ENCODE results near the gene EIF4E2. TPM values are rescaled to one million over a fixed set of nuclear protein-coding genes. Genes with fewer than 3 reads are reported as not detected.

Gene EIF4E2
- total RNA-seq, 1 experiment from 2014 or later = 69.6 TPM

DNA sequence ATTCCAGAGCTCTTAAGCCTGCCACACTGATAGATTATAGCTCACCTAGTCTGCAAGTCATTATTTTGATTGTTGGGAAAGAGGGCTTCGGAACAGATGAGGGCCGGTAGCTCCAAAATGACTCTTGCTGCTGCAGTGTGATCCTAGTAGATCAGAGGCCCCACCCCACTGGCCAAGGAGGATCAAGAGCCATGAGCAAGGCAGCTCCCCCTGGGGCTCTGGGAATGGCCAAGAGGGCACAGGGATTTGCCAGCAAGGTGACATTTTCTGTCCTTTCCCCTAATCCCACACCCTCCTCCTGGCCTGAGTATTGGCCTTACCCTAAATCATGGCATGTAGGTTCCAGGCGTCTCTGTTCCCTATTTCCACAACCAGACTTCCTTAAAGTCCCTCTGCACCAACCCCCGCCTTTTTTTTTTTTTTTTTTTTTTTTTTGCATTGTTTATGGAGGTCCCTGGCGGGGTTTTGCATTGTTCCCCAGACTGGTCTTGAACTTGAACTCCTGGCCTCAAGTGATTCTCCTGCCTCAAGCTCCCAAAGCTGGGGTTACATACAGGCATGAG, 36.5 kb downstream of the EIF4E2 start:
- ChIA-PET CTCF (no interaction called here), POLR2A (ENCODE audit: unreplicated experiment) (no interaction called here)
- Histone ChIP-seq H3K79me2 (ENCODE audit: low read depth) (no peaks in the 10 kb centered on the region), H3K9me3 (ENCODE audit: insufficient read depth, low read depth) (no peaks in the 10 kb centered on the region), H3K27me3 (ENCODE audit: insufficient read depth, low read depth) (no peaks in the 10 kb centered on the region), H3K27ac (no peak overlapping the region), H4K20me1 (ENCODE audit: insufficient read depth) (no peaks in the 10 kb centered on the region), H3K4me2 (no peak overlapping the region), H3K36me3 (ENCODE audit: low read depth) (no peaks in the 10 kb centered on the region), H3K9me2 (ENCODE audit: insufficient read depth) (no peaks in the 10 kb centered on the region), H3K4me3 (no peak overlapping the region), H2AFZ (no peak overlapping the region), H3K4me1 (replicated peaks; ENCODE audit: insufficient read depth) (peaks cover 17% of the 10 kb centered on the region), H3F3A (ENCODE audit: insufficient read depth, low read depth) (peaks cover 8% of the 10 kb centered on the region)
- DNase-seq = no peak
- intact Hi-C loops (cut with micrococcal nuclease; ENCODE audit: unreplicated experiment) = no loop called here
- no peak for TF ChIP-seq EZH2 (IDR thresholded peaks at IDR 0.05; ENCODE audit: low read depth)
- TF ChIP-seq, protein P1, sequence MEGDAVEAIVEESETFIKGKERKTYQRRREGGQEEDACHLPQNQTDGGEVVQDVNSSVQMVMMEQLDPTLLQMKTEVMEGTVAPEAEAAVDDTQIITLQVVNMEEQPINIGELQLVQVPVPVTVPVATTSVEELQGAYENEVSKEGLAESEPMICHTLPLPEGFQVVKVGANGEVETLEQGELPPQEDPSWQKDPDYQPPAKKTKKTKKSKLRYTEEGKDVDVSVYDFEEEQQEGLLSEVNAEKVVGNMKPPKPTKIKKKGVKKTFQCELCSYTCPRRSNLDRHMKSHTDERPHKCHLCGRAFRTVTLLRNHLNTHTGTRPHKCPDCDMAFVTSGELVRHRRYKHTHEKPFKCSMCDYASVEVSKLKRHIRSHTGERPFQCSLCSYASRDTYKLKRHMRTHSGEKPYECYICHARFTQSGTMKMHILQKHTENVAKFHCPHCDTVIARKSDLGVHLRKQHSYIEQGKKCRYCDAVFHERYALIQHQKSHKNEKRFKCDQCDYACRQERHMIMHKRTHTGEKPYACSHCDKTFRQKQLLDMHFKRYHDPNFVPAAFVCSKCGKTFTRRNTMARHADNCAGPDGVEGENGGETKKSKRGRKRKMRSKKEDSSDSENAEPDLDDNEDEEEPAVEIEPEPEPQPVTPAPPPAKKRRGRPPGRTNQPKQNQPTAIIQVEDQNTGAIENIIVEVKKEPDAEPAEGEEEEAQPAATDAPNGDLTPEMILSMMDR (conservative IDR thresholded peaks at IDR 0.05) = no peak
- BruUV-seq (replicated peaks) = no TSS peak

GRCh38 chr2:232587512-232587911, 37.0 kb downstream of the EIF4E2 start:
- no peak overlapping the region for H3K4me3 ChIP-seq
- peaks cover 13% of the 10 kb centered on the region for H3F3A ChIP-seq (ENCODE audit: insufficient read depth, low read depth)
- no peaks in the 10 kb centered on the region for H3K9me3 ChIP-seq (ENCODE audit: insufficient read depth, low read depth)
- H3K79me2 ChIP-seq (ENCODE audit: low read depth) = no peaks in the 10 kb centered on the region
- H3K27me3 ChIP-seq (ENCODE audit: insufficient read depth, low read depth) = no peaks in the 10 kb centered on the region
- H2AFZ ChIP-seq = no peak overlapping the region
- no peaks in the 10 kb centered on the region for H3K9me2 ChIP-seq (ENCODE audit: insufficient read depth)
- TF ChIP-seq, protein P1 (conservative IDR thresholded peaks at IDR 0.05) = no peak
- TF ChIP-seq EZH2 (IDR thresholded peaks at IDR 0.05; ENCODE audit: low read depth) = no peak
- POLR2A ChIA-PET (ENCODE audit: unreplicated experiment) = interaction anchor here (0.7 kb wide), 1 partner anchor 221 kb away, joined by 3 read pairs; no protein-coding TSS in a partner anchor
- intact Hi-C loops (cut with micrococcal nuclease; ENCODE audit: unreplicated experiment) = no loop called here
- no peaks in the 10 kb centered on the region for H3K36me3 ChIP-seq (ENCODE audit: low read depth)
- H3K27ac ChIP-seq = no peak overlapping the region
- no peak for DNase-seq
- CTCF ChIA-PET = no interaction called here
- no TSS peak for BruUV-seq (replicated peaks)
- peaks cover 22% of the 10 kb centered on the region for H3K4me1 ChIP-seq (replicated peaks; ENCODE audit: insufficient read depth)
- no peaks in the 10 kb centered on the region for H4K20me1 ChIP-seq (ENCODE audit: insufficient read depth)
- no peak overlapping the region for H3K4me2 ChIP-seq

- DNase-seq = no peak
- Histone ChIP-seq H3K4me3 (no peak overlapping the region), H2AFZ (no peak overlapping the region), H3K4me1 (replicated peaks; ENCODE audit: insufficient read depth) (peaks cover 26% of the 10 kb centered on the region), H3K36me3 (ENCODE audit: low read depth) (no peaks in the 10 kb centered on the region), H3K79me2 (ENCODE audit: low read depth) (no peaks in the 10 kb centered on the region), H3F3A (ENCODE audit: insufficient read depth, low read depth) (peaks cover 17% of the 10 kb centered on the region), H3K27ac (no peak overlapping the region), H3K4me2 (no peak overlapping the region), H4K20me1 (ENCODE audit: insufficient read depth) (no peaks in the 10 kb centered on the region), H3K9me2 (ENCODE audit: insufficient read depth) (no peaks in the 10 kb centered on the region), H3K9me3 (ENCODE audit: insufficient read depth, low read depth) (no peaks in the 10 kb centered on the region), H3K27me3 (ENCODE audit: insufficient read depth, low read depth) (no peaks in the 10 kb centered on the region)
- ChIA-PET CTCF (no interaction called here), POLR2A (ENCODE audit: unreplicated experiment) (interaction anchor here (0.7 kb wide), 1 partner anchor 221 kb away, joined by 3 read pairs; no protein-coding TSS in a partner anchor)
- BruUV-seq (replicated peaks) = no TSS peak
- intact Hi-C loops (cut with micrococcal nuclease; ENCODE audit: unreplicated experiment) = no loop called here
- TF ChIP-seq, protein P1 (conservative IDR thresholded peaks at IDR 0.05) = no peak
- no peak for TF ChIP-seq EZH2 (IDR thresholded peaks at IDR 0.05; ENCODE audit: low read depth)
Measured at GRCh38 chr2:232588031-232588430, 37.5 kb downstream of the EIF4E2 start.

All from PC-9 (cell line).